ENCODE results near the gene GSG1L.

The GSG1L gene

DNA sequence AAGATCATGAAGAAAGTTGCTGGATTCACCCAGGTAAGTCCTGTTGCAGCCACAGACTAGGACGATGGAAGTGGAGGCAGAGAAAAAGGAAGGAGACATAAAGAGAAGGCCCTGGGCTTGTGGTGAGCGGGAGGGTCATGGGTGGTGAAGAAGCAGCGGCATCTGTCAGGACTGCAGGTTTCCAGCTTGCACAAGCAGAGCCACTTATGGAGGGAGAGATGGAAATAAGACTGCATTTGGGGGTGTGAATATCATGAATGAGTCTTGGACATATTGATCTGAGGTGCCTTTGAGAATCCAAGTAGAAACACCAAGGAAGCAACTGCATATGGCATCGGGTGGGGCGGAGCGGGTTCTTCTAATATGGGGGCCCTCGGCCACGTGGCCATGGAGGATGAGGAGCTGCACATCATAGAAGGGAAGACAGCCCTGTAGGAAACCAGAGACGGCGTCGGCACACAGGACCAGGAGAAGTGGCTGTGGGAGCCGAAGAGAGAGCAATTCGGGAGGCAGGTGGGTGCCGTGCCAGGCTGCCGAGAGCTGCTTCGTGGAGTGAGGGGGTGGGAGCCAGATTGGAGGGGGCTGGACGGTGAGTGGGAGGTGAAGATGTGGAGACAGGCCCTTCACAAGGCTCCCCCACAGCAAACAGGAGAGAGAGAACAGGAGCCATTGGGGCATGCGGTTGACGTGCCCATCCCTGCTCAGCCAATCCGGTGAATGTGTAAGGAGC, 243.5 kb downstream of the GSG1L start:
- DNase-seq (ENCODE audit: low read depth), result no peak
- H3K4me3 ChIP-seq (ENCODE audit: low read depth, low read length), result no peak overlapping the region
- no peak for TF ChIP-seq CTCF (IDR thresholded peaks at IDR 0.05; ENCODE audit: insufficient read depth, low read depth, low read length, missing control alignments)

DNA sequence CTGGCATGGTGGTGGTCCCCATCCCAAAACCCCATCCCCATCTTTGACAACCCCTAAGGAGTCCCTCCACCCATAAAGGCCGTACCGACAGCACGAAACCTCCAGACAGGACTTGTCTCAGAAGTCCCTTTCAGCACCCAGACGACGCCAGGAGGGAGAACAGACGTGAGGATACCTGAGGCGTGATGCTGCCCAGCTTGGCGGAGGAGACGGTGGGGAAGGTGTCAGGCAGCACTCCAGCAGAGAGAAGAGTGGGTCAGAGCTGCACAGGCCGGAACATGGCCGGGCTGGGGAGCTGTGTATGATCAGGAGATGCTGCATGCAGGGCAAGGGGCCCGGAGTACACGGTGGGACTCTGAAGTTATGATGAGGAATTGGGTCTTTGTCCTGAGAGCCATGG, 244.2 kb downstream of the GSG1L start:
- no peak for DNase-seq (ENCODE audit: low read depth)
- TF ChIP-seq CTCF (IDR thresholded peaks at IDR 0.05; ENCODE audit: insufficient read depth, low read depth, low read length, missing control alignments), result no peak
- no peak overlapping the region for H3K4me3 ChIP-seq (ENCODE audit: low read depth, low read length)

DNA sequence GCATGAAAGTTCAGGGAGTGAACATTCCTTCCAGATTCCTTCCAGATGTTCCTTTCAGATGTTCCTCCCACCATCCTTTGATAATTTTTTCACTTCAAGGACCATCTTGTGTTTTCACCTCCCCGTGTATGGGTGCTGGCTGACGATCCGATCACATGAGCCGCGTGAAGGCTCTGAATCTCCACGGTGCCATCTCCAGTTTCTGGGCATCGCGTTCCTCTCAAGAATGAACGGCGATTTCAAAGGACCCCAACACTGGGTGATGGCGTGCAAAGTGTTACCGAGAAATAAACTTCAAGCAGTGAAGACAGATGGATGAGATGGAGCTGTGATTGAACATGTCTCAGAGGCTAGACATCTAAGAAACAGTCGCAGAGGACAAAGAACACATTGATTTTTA, 245.3 kb downstream of the GSG1L start:
- TF ChIP-seq CTCF (IDR thresholded peaks at IDR 0.05; ENCODE audit: insufficient read depth, low read depth, low read length, missing control alignments), result no peak
- DNase-seq (ENCODE audit: low read depth), result no peak
- no peak overlapping the region for H3K4me3 ChIP-seq (ENCODE audit: low read depth, low read length)

DNA sequence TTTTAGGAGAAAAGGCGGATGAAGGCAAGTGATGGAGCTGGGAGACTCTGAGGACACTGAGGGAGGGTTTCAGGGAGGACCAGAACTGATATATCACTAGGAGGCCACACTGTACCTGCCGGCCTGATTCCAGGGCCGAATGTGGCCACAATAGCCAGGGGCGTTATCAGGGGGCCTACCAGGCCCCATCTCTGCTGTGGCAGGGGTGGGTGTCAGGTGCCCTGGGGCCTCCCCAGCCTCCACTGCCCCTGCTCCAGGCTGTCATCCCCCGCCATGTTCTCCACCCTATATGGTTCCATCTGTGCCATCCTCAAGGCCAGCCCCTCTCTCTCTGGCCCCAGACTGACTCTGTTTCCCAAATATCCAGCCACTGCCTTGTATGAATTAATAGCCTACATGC, 246.5 kb downstream of the GSG1L start:
- TF ChIP-seq CTCF (IDR thresholded peaks at IDR 0.05; ENCODE audit: insufficient read depth, low read depth, low read length, missing control alignments), result no peak
- no peak for DNase-seq (ENCODE audit: low read depth)
- H3K4me3 ChIP-seq (ENCODE audit: low read depth, low read length), result no peak overlapping the region

DNA sequence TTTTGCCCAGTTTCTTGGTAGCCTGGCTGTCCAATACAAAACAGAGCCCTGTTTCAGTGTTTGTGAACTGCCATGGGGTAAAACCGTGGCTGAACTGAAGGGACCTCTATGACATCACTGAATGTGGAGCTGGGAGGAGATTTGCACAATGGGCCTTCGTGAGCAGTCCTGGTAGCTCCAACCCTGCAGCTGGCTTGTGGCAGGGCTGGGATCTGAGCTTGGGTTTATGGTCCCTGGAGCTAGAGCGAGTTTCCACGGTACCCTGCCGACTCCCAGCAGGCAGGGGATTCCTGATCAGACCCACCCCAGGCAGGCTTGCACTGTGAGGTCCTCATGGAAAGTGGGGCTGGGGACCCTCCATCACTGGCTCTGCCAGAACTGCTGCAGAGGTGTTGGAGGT, 247.0 kb downstream of the GSG1L start:
- no peak overlapping the region for H3K4me3 ChIP-seq (ENCODE audit: low read depth, low read length)
- TF ChIP-seq CTCF (IDR thresholded peaks at IDR 0.05; ENCODE audit: insufficient read depth, low read depth, low read length, missing control alignments), result no peak
- DNase-seq (ENCODE audit: low read depth), result no peak

- H3K4me3 ChIP-seq (ENCODE audit: low read depth, low read length), result no peak overlapping the region
- DNase-seq (ENCODE audit: low read depth), result no peak
- no peak for TF ChIP-seq CTCF (IDR thresholded peaks at IDR 0.05; ENCODE audit: insufficient read depth, low read depth, low read length, missing control alignments)
Observed at GRCh38 chr16:27813591-27813990, 249.9 kb downstream of the GSG1L start.

DNA sequence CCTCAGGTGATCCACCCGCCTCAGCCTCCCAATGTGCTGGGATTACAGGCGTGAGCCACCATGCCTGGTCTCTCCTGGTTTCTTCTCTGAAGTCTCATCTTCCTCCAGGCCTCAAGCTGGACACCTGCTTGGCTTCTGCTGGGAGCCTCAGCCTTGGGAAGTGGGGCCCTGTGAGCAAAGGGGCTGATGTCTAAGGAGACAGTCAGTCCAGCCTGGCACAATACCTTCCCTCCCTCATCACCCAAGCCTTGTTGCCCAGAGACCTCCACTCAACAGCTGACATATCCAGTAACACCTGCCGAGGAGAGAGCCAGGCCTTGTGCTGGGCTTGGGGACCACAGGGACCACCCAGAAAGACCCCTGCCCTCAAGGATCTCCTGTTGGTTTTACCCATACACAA, 251.6 kb downstream of the GSG1L start:
- no peak overlapping the region for H3K4me3 ChIP-seq (ENCODE audit: low read depth, low read length)
- no peak for DNase-seq (ENCODE audit: low read depth)
- TF ChIP-seq CTCF (IDR thresholded peaks at IDR 0.05; ENCODE audit: insufficient read depth, low read depth, low read length, missing control alignments), result no peak

All from GM12865 (cell line).